Activated CD8-positive, alpha-beta T cell treated with anti-CD3 and anti-CD28 coated beads for 36 hours (primary cell): ENCODE measurements around the gene KAT5. TPM values are rescaled to one million over a fixed set of nuclear protein-coding genes. Genes with fewer than 3 reads are reported as not detected.
A peak's percentile ranks its signal among the peaks of the same experiment; 100 is the strongest.

ENCODE experiments used
- ATAC-seq: fragments of 200-7000 bp; cut with Tn5 transposase; one replicate; pipeline ENCODE4 v1.10.0; 2021; ENCODE audit warnings: mild to moderate bottlenecking, moderate library complexity
- CTCF ChIA-PET: fragments of 350-600 bp; sonication (Branson Sonifier 250); formaldehyde crosslinking; loops from one replicate; lab custom pipeline; 2021; ENCODE audit warnings: antibody characterized with exemption; lab: Charles Lee
- POLR2A ChIA-PET: fragments of 350-600 bp; sonication (Branson Sonifier 250); formaldehyde crosslinking; loops from one replicate; lab custom pipeline; 2021; ENCODE audit warnings: antibody characterized with exemption; lab: Charles Lee
- DNase-seq: peaks from one replicate; pipeline ENCODE4 v3.0.0-alpha.2; 2020
- H3K27ac Mint-ChIP-seq: one replicate; pipeline ENCODE4 v1.8.0; 2021; ENCODE audit warnings: mild to moderate bottlenecking, mixed read lengths
- H3K27me3 Mint-ChIP-seq: one replicate; pipeline ENCODE4 v1.8.0; 2021; ENCODE audit warnings: mixed read lengths
- H3K36me3 Mint-ChIP-seq: one replicate; pipeline ENCODE4 v1.8.0; 2021; ENCODE audit warnings: low read depth, mixed read lengths
- H3K4me1 Mint-ChIP-seq: one replicate; pipeline ENCODE4 v1.8.0; 2021; ENCODE audit warnings: low read depth, mixed read lengths
- H3K4me3 Mint-ChIP-seq: one replicate; pipeline ENCODE4 v1.8.0; 2021; ENCODE audit warnings: mild to moderate bottlenecking, moderate library complexity, mixed read lengths
- H3K9me3 Mint-ChIP-seq: one replicate; pipeline ENCODE4 v1.8.0; 2021; ENCODE audit warnings: mixed read lengths
- CTCF ChIP-seq: fragments of 200-600 bp; IDR thresholded peaks from one replicate; pipeline ENCODE4 v1.8.0; 2022; ENCODE audit warnings: antibody characterized with exemption, mild to moderate bottlenecking
- intact Hi-C: fragments of 100-400 bp; cut with micrococcal nuclease; formaldehyde crosslinking; loops from one replicate; pipeline ENCODE4 v1.10.0; 2022
- total RNA-seq, 2 experiments: library from RNA; stranded (reverse); gene quantifications; one replicate each; pipeline ENCODE4 v1.2.3, GENCODE V29; 2021

The KAT5 gene
- total RNA-seq, 2 experiments from 2014 or later, result 67.7 to 71.8 TPM

GRCh38 chr11:65709661-65710060 lies 2.4 kb upstream of the KAT5 start:
- no peak overlapping the region for H3K27ac Mint-ChIP-seq
- no peak for DNase-seq
- H3K27me3 Mint-ChIP-seq, result no peaks in the 10 kb centered on the region
- intact Hi-C loops, result loop anchor here (5.0 kb wide), 2 partner anchors 63 to 108 kb away; no protein-coding TSS in a partner anchor
- peaks cover 22% of the 10 kb centered on the region for H3K4me1 Mint-ChIP-seq
- no peak overlapping the region for H3K4me3 Mint-ChIP-seq
- CTCF ChIA-PET, result interaction anchor here (0.9 to 1.9 kb wide), 2 partner anchors 84 to 108 kb away, joined by 3 to 5 read pairs; no protein-coding TSS in a partner anchor
- H3K9me3 Mint-ChIP-seq, result no peaks in the 10 kb centered on the region
- POLR2A ChIA-PET, result no interaction called here
- TF ChIP-seq CTCF, result no peak
- peaks cover 20% of the 10 kb centered on the region for H3K36me3 Mint-ChIP-seq
- no peak for ATAC-seq

DNA sequence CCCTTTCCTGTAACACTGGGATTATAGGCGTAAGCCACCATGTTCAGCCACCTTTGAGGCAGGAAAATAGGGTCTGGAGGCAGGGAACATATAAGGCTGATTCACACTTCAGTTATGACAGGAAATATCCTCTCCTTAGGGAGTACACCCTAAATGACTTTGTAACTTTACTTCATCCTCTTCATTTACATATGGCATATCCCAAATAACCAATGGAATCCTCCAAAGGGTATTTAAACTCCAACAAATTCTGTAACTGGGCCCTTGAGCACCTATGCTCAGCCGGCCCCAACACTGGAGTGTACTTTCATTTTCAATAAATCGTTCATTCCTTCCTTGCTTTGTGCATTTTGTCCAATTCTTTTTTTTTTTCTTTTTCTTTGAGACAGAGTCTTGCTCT lies 1.6 kb upstream of the KAT5 start:
- H3K4me3 Mint-ChIP-seq, result no peak overlapping the region
- TF ChIP-seq CTCF, result no peak
- POLR2A ChIA-PET, result interaction anchor here (1.6 kb wide), 1 partner anchor 17 kb away, joined by 10 read pairs; no protein-coding TSS in a partner anchor
- peaks cover 26% of the 10 kb centered on the region for H3K36me3 Mint-ChIP-seq
- no peaks in the 10 kb centered on the region for H3K27me3 Mint-ChIP-seq
- H3K27ac Mint-ChIP-seq, result no peak overlapping the region
- intact Hi-C loops, result loop anchor here (5.0 kb wide), 2 partner anchors 62 to 107 kb away; no protein-coding TSS in a partner anchor
- H3K4me1 Mint-ChIP-seq, result peaks cover 22% of the 10 kb centered on the region
- ATAC-seq (no peak), DNase-seq (no peak)
- CTCF ChIA-PET, result interaction anchor here (0.9 to 3.0 kb wide), 9 partner anchors 11 to 280 kb away, joined by 3 to 33 read pairs (median 5); partner anchors contain the start of genes AP5B1, CCDC85B, FIBP and RNASEH2C
- H3K9me3 Mint-ChIP-seq, result no peaks in the 10 kb centered on the region

- intact Hi-C loops, result loop anchor here (5.0 kb wide), 2 partner anchors 60 to 105 kb away; no protein-coding TSS in a partner anchor
- no peaks in the 10 kb centered on the region for H3K9me3 Mint-ChIP-seq
- no peaks in the 10 kb centered on the region for H3K27me3 Mint-ChIP-seq
- no peak for DNase-seq
- H3K36me3 Mint-ChIP-seq, result peaks cover 42% of the 10 kb centered on the region
- peak overlapping the region; percentile 98 for H3K27ac Mint-ChIP-seq
- no peak for ATAC-seq
- H3K4me3 Mint-ChIP-seq, result peak overlapping the region; percentile 93
- POLR2A ChIA-PET, result interaction anchor here (1.1 to 2.3 kb wide), 13 partner anchors 9 to 290 kb away, joined by 3 to 22 read pairs (median 5); partner anchors contain the start of genes BANF1, MUS81, PCNX3 and RNASEH2C
- CTCF ChIA-PET, result interaction anchor here (1.4 to 3.0 kb wide), 19 partner anchors 9 to 332 kb away, joined by 3 to 41 read pairs (median 9); partner anchors contain the start of genes AP5B1, CCDC85B, CFL1 and CTSW
- no peak for TF ChIP-seq CTCF
- peaks cover 23% of the 10 kb centered on the region for H3K4me1 Mint-ChIP-seq
These were observed 603 bp downstream of the KAT5 start for GRCh38 chr11:65712633-65713076.

- POLR2A ChIA-PET, result interaction anchor here (1.1 to 2.3 kb wide), 8 partner anchors 8 to 207 kb away, joined by 3 to 22 read pairs (median 4); partner anchors contain the start of genes RNASEH2C and SNX32
- Mint-ChIP-seq H3K27ac (peak overlapping the region; percentile 58), H3K36me3 (peaks cover 49% of the 10 kb centered on the region), H3K27me3 (no peaks in the 10 kb centered on the region), H3K4me3 (peak overlapping the region; percentile 93), H3K9me3 (no peaks in the 10 kb centered on the region), H3K4me1 (peaks cover 28% of the 10 kb centered on the region)
- intact Hi-C loops, result loop anchor here (5.0 kb wide), 2 partner anchors 59 to 104 kb away; no protein-coding TSS in a partner anchor
- DNase-seq (no peak), ATAC-seq (no peak)
- TF ChIP-seq CTCF, result no peak
- CTCF ChIA-PET, result interaction anchor here (1.4 to 3.0 kb wide), 6 partner anchors 67 to 309 kb away, joined by 3 to 30 read pairs (median 9); partner anchors contain the start of genes CCDC85B, CFL1, FIBP and MUS81
These were observed 1.3 kb downstream of the KAT5 start for GRCh38 chr11:65713212-65713969.
